ENCODE results near the gene TRABD2B. TPM values are rescaled to one million over a fixed set of nuclear protein-coding genes. Genes with fewer than 3 reads are reported as not detected.

The TRABD2B gene
- total RNA-seq, 1 experiment from 2014 or later = 2.0 TPM

DNA sequence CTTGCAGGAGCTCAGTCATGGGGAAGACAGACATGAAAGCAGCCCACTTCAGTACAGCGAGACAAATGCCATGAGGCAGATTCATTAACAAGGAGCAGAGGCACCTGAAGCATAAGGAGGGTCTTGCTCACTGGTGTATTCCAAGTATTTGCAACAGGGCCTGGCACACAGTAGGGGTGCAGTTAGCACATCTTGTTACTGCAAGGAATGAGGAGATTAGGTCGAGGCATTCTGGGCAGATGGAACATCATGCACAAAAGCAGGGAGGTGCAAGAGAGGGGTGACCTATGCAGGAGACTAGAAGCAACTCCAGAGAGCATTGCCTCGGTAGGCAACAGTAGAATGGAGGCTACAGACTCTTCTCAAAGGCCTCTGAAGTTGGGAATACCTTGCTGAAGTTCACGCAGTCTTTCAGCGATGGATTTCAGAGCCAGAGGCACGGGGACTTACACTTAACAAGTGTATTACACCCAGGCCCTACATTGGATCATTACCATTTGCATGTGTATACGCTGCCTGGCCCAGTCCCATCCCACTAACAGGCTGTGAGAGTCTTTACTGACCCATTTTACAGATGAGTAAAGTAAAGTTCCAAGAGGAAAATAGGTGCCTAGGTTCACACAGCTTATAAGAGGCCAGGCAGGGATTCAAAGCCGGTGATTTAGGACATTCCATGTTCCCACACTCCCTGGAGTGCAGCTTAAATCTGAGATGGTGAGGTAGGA, 82.1 kb downstream of the TRABD2B start:
- no peak overlapping the region for H3K4me3 ChIP-seq (ENCODE audit: insufficient read depth, low read depth, low read length)
- no peaks in the 10 kb centered on the region for H3K27me3 ChIP-seq (ENCODE audit: control insufficient read depth, insufficient read depth, low read length)
- no peaks in the 10 kb centered on the region for H3K36me3 ChIP-seq (replicated peaks; ENCODE audit: control insufficient read depth, insufficient read depth, low read length)
- no peak for DNase-seq

DNA sequence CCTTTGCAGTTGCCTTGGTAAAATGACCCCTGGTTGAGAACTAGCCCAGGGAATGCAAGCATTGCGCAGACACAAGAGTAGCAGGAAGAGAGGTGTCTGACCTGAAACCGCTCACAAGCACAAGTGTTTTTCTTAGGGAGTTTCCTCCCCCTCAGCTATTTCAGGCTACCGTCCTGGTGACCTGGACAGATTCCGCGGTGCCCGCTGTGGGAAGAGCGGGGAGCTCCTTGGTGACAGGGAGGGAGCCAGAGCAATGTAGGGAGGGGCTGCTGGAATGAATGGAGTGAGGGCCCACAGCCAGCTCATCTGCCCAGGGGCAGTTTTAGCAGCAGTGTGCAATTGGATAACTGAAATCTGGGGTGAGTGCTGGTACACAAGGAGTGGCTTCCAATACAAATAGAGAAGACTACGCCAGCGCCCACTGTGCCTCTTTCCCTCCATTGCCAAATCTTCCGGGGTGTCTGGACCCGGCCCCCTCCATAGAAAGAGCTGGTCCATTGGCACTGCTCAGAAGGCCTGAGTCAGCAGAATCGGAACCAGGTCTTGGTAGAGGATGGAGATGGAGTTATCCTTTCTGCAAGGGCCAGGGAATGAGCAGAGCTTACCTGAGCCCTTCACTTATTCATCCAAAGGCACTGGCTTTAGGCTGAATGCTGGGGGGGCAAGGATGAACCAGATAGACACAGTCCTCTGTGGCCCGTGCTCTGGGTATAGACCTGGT, 82.8 kb downstream of the TRABD2B start:
- no peaks in the 10 kb centered on the region for H3K27me3 ChIP-seq (ENCODE audit: control insufficient read depth, insufficient read depth, low read length)
- H3K36me3 ChIP-seq (replicated peaks; ENCODE audit: control insufficient read depth, insufficient read depth, low read length) = no peaks in the 10 kb centered on the region
- no peak for DNase-seq
- H3K4me3 ChIP-seq (ENCODE audit: insufficient read depth, low read depth, low read length) = no peak overlapping the region

DNA sequence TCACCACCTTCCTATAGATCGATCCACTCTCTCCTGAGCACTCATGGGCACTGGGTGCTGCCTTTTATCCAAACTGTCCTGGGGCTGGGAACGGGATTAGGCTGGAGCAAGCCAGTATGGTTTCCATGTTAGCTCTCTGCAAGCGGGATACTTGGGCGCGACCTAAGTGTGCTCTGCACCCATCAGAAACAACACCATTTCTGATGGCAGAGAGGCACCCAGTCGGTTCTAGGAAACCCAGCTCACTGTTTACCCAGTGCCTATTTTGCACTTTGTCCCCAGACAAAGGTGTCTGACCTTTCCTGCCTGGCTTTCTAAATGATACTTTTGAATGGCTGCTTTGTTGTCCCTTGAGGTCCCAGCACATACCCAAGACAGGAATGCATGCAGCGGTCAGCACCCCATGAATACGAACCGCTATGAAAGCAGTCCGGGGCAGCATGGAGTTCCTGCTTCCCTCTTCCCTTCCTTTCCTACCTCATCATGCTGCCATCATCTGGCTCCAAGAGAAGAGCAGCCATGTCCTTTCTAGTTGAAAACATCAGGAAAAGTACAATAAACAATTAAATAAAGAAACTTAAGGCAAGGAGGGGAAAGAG, 83.9 kb downstream of the TRABD2B start:
- DNase-seq = no peak

DNA sequence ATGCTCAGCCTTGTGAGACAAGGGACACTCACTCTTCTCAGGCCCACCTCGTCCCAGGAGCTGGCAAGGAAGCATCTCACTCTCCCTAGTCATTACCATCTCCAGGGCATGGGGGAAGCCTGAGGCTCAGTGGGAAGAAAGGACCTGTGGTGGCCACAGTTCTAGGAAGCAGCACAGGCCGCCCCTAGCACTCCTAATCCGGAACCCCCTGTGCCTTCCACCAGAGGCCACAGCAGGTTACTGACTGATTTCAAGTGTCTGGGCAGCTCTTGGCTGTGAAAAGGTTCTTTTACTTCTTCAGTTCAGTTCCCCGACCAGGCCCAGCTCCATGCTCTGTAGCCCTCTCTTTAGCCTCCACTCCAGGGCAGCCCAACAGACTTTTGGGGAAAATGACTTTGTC, 84.4 kb downstream of the TRABD2B start:
- H3K27me3 ChIP-seq (ENCODE audit: control insufficient read depth, insufficient read depth, low read length) = no peaks in the 10 kb centered on the region
- no peak overlapping the region for H3K4me3 ChIP-seq (ENCODE audit: insufficient read depth, low read depth, low read length)
- H3K36me3 ChIP-seq (replicated peaks; ENCODE audit: control insufficient read depth, insufficient read depth, low read length) = no peaks in the 10 kb centered on the region
- DNase-seq = no peak

More for the DNA sequence above, 83.9 kb downstream of the TRABD2B start:
- Histone ChIP-seq H3K36me3 (replicated peaks; ENCODE audit: control insufficient read depth, insufficient read depth, low read length) (no peaks in the 10 kb centered on the region), H3K27me3 (ENCODE audit: control insufficient read depth, insufficient read depth, low read length) (no peaks in the 10 kb centered on the region), H3K4me3 (ENCODE audit: insufficient read depth, low read depth, low read length) (no peak overlapping the region)

DNA sequence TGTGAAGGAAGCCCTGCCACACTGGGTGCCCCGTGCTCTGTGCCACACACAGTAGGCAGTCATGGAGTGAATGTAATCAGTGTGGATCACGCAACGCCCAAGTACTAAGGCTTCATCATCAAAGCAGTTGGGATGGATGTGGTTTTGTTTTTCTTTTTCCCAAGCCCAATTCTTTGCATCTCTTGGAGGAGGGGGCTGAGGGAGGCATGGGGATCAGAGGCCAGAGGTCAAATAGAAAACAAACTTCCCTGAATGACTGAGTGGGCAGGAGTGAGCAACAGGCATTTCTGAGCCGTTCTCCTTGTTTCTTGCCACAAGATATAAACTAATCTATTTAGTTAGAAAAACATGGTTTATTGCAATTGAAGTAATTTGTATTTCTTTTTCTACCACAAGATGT, 85.3 kb downstream of the TRABD2B start:
- Histone ChIP-seq H3K4me3 (ENCODE audit: insufficient read depth, low read depth, low read length) (no peak overlapping the region), H3K27me3 (ENCODE audit: control insufficient read depth, insufficient read depth, low read length) (no peaks in the 10 kb centered on the region), H3K36me3 (replicated peaks; ENCODE audit: control insufficient read depth, insufficient read depth, low read length) (no peaks in the 10 kb centered on the region)
- DNase-seq = no peak

DNA sequence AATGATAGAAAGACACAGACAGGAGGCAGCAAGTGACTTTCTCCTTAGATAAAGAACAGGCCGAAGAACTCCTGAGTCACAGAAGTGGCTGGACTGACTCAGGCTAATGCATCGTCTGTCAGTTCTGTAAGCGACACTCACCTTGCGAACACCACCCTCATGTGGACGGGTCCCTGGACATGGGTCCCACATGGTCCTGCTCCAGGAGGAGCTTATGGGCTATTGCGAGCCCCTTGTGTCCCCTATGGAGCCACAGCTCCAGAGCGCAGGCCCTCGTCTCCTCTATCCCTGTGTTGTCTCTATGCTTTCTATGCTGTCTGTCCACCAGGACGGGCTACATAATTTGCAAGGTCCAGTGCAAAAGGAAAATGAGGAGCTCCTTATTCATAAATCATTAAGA, 85.8 kb downstream of the TRABD2B start:
- Histone ChIP-seq H3K4me3 (ENCODE audit: insufficient read depth, low read depth, low read length) (no peak overlapping the region), H3K27me3 (ENCODE audit: control insufficient read depth, insufficient read depth, low read length) (no peaks in the 10 kb centered on the region)

DNA sequence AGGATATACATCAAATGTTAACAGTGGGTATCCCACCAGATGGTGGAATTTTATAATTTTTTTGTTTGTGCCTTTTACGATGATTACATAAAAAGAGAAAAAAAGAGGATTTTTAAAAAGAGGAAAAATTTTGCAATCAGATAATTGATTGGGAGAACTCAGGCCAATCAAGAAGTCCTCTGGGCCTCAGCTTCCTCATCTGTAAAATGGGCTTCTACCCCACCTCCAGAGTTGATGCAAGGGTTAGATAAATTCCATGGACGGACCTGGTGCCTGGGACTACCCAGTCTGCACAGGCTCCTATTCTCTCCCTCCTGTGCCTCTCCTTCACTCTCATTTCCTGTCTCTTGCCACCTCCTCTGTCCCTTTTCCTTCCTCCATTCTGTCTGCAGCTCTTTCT, 88.9 kb downstream of the TRABD2B start:
- Histone ChIP-seq H3K4me3 (ENCODE audit: insufficient read depth, low read depth, low read length) (no peak overlapping the region), H3K36me3 (replicated peaks; ENCODE audit: control insufficient read depth, insufficient read depth, low read length) (no peaks in the 10 kb centered on the region), H3K27me3 (ENCODE audit: control insufficient read depth, insufficient read depth, low read length) (no peaks in the 10 kb centered on the region)
- DNase-seq = no peak

More for the DNA sequence above, 85.8 kb downstream of the TRABD2B start:
- no peak for DNase-seq
- H3K36me3 ChIP-seq (replicated peaks; ENCODE audit: control insufficient read depth, insufficient read depth, low read length) = no peaks in the 10 kb centered on the region

DNA sequence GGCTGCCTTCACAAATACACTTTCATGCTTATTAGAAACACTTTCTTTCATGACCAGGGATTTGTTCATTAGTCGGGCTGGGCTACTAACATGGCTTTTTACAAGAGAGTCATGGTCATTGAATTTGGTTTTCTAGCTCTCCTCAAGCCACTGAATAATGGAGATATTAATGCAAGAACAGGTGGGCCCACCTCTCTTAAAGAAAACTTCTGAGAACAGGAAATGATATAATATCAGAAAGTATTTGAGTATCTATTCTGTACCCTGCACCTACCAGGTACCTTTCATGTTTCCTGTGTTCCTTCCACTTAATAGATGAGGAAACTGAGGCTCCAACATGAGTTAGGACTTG, 90.0 kb downstream of the TRABD2B start:
- Histone ChIP-seq H3K27me3 (ENCODE audit: control insufficient read depth, insufficient read depth, low read length) (no peaks in the 10 kb centered on the region), H3K36me3 (replicated peaks; ENCODE audit: control insufficient read depth, insufficient read depth, low read length) (no peaks in the 10 kb centered on the region), H3K4me3 (ENCODE audit: insufficient read depth, low read depth, low read length) (no peak overlapping the region)
- DNase-seq = no peak

DNA sequence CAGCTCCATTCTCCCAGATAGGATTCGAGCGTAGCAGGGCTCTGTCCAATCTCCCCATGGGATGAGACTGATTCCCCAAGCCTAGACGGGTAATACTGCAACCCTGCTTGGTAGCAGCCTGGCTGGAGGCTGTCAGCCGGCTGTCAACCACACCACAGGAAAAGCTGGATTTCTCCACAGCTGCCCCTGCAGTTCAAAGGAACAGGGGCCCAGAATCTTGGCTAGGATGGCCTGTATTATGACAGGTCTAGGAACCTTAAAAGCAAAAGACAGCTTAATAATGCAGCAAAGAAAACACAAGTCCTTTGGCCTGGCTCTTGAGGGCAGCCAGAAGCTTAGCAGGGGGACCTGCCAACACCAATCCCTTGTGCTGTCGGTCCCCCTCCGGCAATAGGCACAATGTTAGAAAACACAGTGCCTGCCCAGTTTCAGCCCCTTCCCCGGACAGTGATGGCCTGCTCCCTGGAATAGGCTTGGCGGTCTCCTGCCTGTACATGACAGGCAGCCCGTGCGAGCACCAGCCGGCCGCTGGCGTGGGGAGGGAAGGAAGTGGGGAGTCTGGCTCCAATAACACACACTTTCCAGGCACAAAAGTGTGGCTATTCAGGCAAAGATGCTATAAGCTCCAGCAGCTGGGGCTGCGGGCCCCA, 90.5 kb downstream of the TRABD2B start:
- Histone ChIP-seq H3K27me3 (ENCODE audit: control insufficient read depth, insufficient read depth, low read length) (no peaks in the 10 kb centered on the region), H3K4me3 (ENCODE audit: insufficient read depth, low read depth, low read length) (no peak overlapping the region)
- no peak for DNase-seq

DNA sequence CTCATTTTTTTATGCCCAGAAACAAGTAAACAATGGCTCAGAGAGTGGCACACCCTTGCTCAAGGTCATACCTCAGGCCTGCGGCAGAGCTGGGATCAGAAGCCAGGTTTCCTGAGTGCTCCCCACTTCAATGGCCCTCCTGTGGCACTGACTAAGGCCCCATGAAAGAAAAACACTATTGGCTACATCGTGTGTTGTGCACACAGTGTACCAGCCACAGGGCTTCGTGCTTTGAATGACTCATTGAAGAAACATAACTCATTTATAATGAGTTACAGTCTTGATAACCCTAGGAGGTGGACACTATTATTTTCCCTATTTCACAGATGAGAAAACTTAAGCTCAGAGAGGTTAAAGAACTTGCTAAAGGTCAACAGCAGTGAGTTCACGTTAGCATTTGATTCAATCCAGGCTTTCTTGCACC, 91.2 kb downstream of the TRABD2B start:
- Histone ChIP-seq H3K27me3 (ENCODE audit: control insufficient read depth, insufficient read depth, low read length) (no peaks in the 10 kb centered on the region), H3K36me3 (replicated peaks; ENCODE audit: control insufficient read depth, insufficient read depth, low read length) (no peaks in the 10 kb centered on the region), H3K4me3 (ENCODE audit: insufficient read depth, low read depth, low read length) (no peak overlapping the region)
- no peak for DNase-seq

More for the DNA sequence above, 90.5 kb downstream of the TRABD2B start:
- no peaks in the 10 kb centered on the region for H3K36me3 ChIP-seq (replicated peaks; ENCODE audit: control insufficient read depth, insufficient read depth, low read length)

DNA sequence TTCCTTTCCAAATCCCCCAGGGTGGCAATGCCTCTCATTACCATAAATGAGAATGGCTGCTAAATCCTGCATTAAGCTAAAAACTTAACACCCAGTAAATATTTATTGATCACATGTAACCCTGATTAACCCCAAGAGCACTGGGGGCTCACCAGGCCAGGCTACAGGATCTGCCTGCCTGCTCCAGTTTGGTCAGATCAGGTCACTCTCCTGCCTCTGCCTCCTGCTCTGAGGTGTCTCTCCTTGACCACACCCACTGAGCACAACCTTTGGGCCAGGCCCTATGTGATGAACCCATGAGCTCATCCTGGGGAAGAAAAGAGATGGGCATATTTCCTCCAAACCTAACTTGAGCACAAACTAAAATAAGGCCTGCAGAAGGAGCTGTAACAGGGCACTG, 93.5 kb downstream of the TRABD2B start:
- H3K36me3 ChIP-seq (replicated peaks; ENCODE audit: control insufficient read depth, insufficient read depth, low read length) = no peaks in the 10 kb centered on the region
- H3K4me3 ChIP-seq (ENCODE audit: insufficient read depth, low read depth, low read length) = no peak overlapping the region
- H3K27me3 ChIP-seq (ENCODE audit: control insufficient read depth, insufficient read depth, low read length) = no peaks in the 10 kb centered on the region
- DNase-seq = no peak

DNA sequence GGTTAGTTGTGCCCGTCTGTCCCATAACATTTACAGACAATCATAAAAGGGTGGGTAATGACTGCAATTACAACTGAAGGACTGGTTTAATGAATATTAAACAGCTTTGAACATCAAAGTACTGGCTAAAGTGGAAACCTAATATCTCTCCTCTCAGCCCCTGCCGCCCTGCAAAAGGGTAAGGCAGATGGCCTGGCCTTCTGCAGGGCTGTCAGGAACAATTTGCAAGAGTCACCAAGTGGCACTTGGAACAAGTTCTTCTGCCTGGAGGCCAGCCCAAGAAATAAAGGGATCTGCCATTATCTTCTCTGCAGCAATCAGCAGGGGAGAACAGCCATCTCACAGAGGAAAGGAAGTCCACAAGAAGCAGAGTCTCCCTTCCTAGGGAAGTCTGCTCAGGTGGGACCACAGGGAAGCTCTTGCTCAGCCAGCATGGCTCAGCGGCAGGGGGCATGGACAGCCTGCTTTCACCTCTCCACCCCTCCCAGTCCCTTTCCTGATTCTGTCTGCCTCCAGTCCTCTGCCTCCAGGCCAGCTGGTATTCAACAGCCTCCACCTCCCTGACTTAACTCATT, 96.1 kb downstream of the TRABD2B start:
- no peak for DNase-seq
- peaks cover 2% of the 10 kb centered on the region; the same call in 1 of the 2 replicates for H3K27me3 ChIP-seq (ENCODE audit: control insufficient read depth, insufficient read depth, low read length)
- no peak overlapping the region for H3K4me3 ChIP-seq (ENCODE audit: insufficient read depth, low read depth, low read length)
- no peaks in the 10 kb centered on the region for H3K36me3 ChIP-seq (replicated peaks; ENCODE audit: control insufficient read depth, insufficient read depth, low read length)

DNA sequence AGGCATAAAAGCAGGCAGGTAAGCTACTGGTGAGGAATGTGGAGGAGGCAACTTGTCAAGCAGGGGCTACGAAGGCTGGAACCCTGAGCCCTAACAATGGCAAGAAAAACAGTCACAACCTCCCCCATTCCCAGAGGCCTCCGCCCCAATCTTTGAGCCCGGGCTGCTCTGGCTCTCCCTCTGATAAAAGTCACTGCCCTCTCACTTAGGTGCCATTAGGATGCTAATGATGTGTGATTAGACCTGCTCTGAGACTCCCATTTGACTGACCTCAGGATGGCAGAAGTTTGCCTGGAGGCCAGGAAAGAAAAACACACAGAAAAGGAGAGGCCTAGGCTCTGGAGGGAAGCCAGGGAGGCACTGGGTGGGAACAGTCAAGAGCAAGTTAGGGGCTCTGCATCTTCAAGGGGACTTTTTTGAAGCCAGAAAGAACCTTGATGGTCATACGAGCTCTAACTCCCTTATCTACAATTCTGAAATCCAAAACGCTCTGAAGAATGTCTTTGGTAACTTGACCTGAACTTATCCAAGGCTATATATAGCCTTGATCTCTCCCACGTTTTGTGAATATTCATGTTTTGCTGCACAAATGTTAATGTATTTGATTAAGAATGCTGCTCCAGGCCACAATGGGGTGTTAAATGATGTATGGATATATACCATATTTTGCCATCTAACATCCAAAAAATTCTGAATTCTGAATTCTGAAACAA, 98.9 kb downstream of the TRABD2B start:
- peak; percentile 66 for DNase-seq
- no peak overlapping the region for H3K4me3 ChIP-seq (ENCODE audit: insufficient read depth, low read depth, low read length)
- H3K27me3 ChIP-seq (ENCODE audit: control insufficient read depth, insufficient read depth, low read length) = peaks cover 2% of the 10 kb centered on the region; the same call in 1 of the 2 replicates
- H3K36me3 ChIP-seq (replicated peaks; ENCODE audit: control insufficient read depth, insufficient read depth, low read length) = no peaks in the 10 kb centered on the region

Measured in H7 (cell line).